H1 (cell line): Measurements from ENCODE around the gene ADK. TPM values are rescaled to one million over a fixed set of nuclear protein-coding genes. Genes with fewer than 3 reads are reported as not detected.

ENCODE experiments used
- CTCF ChIA-PET: fragments of 300-600 bp; sonication (Branson Sonifier 250); formaldehyde crosslinking; loops from one replicate; lab custom pipeline; 2021; ENCODE audit not compliant: partially characterized antibody; lab: Charles Lee
- POLR2A ChIA-PET: fragments of 300-600 bp; sonication (Branson Sonifier 250); formaldehyde crosslinking; loops from one replicate; lab custom pipeline; 2021; ENCODE audit warnings: inconsistent platforms; ENCODE audit not compliant: partially characterized antibody; lab: Charles Lee
- DNase-seq, 2 experiments: peaks; one replicate each; pipeline versions ENCODE4 v3.0.0 to v3.0.0-alpha.2; 2010 to 2022; ENCODE audit warnings: low spot score in 2 of 2, low read depth in 1 of 2, mixed read lengths in 1 of 2
- FAIRE-seq: peaks from 2 replicates; lab custom pipeline; 2011; peaks lifted over from hg19 to GRCh38; lab: Jason Lieb, UNC
- H2AFZ ChIP-seq: 2 replicates; pipeline ENCODE4 v1.8.1; 2012; ENCODE audit warnings: low read length, inconsistent platforms
- H2AK5ac ChIP-seq: 2 replicates; pipeline ENCODE4 v1.6.1; 2013; ENCODE audit warnings: low read depth, low read length
- H2BK120ac ChIP-seq: replicated peaks from 2 replicates; pipeline ENCODE3; 2013; ENCODE audit warnings: low read depth, low read length, inconsistent platforms
- H2BK12ac ChIP-seq: 2 replicates; pipeline ENCODE4 v1.6.1; 2013; ENCODE audit warnings: low read depth, low read length
- H2BK15ac ChIP-seq: 2 replicates; pipeline ENCODE4 v1.6.1; 2013; ENCODE audit warnings: low read length
- H2BK20ac ChIP-seq: 2 replicates; pipeline ENCODE4 v1.6.1; 2013; ENCODE audit warnings: low read length
- H2BK5ac ChIP-seq: 2 replicates; pipeline ENCODE4 v1.6.1; 2013; ENCODE audit warnings: low read depth, low read length
- H3K14ac ChIP-seq: 2 replicates; pipeline ENCODE4 v1.6.1; 2013; ENCODE audit warnings: inconsistent platforms; ENCODE audit not compliant: insufficient read length
- H3K18ac ChIP-seq: 2 replicates; pipeline ENCODE4 v1.6.1; 2013; ENCODE audit warnings: low read length; ENCODE audit errors: extremely low read depth
- H3K23ac ChIP-seq: 2 replicates; pipeline ENCODE4 v1.6.1; 2013; ENCODE audit warnings: inconsistent platforms; ENCODE audit not compliant: insufficient read length
- H3K23me2 ChIP-seq: 2 replicates; pipeline ENCODE4 v1.6.1; 2013; ENCODE audit warnings: low read depth, low read length
- H3K27ac ChIP-seq: 2 replicates; pipeline ENCODE4 v1.6.1; 2011; ENCODE audit warnings: low read depth, low read length, inconsistent platforms
- H3K27me3 ChIP-seq, 4 experiments: replicated peaks in 1 of 4; 1 replicate in 1 of 4; 2 replicates in 3 of 4; pipeline versions ENCODE4 v1.6.1 to v1.8.1; 2011 to 2013; ENCODE audit warnings: low read length in 3 of 4, mild to moderate bottlenecking in 3 of 4, inconsistent platforms in 2 of 4, mixed read lengths in 2 of 4, moderate library complexity in 1 of 4; ENCODE audit not compliant: control insufficient read depth in 3 of 4, insufficient read depth in 3 of 4; ENCODE audit errors: extremely low read depth in 1 of 4
- H3K36me3 ChIP-seq, 4 experiments: 2 replicates each; pipeline versions ENCODE4 v1.6.1 to v1.8.1; 2011 to 2013; ENCODE audit warnings: mild to moderate bottlenecking in 4 of 4, low read length in 3 of 4, moderate library complexity in 2 of 4, control low read depth in 1 of 4, inconsistent platforms in 1 of 4; ENCODE audit not compliant: insufficient read depth in 4 of 4, control insufficient read depth in 2 of 4
- H3K4ac ChIP-seq: replicated peaks from 2 replicates; pipeline ENCODE3; 2013; ENCODE audit warnings: low read length, low read depth, mixed read lengths, inconsistent platforms; ENCODE audit not compliant: insufficient read length
- H3K4me1 ChIP-seq, 4 experiments: replicated peaks in 1 of 4; 1 replicate in 1 of 4; 2 replicates in 3 of 4; pipeline versions ENCODE4 v1.6.1 to v1.8.1; 2011 to 2013; ENCODE audit warnings: low read length in 3 of 4, inconsistent platforms in 2 of 4, mixed read lengths in 1 of 4; ENCODE audit not compliant: insufficient read depth in 4 of 4, control insufficient read depth in 3 of 4
- H3K4me2 ChIP-seq, 2 experiments: 2 replicates each; pipeline versions ENCODE4 v1.6.1 to v1.8.1; 2011 to 2013; ENCODE audit warnings: low read depth in 2 of 2, low read length in 2 of 2, control low read depth in 1 of 2, inconsistent platforms in 1 of 2, mild to moderate bottlenecking in 1 of 2; ENCODE audit not compliant: insufficient read depth in 1 of 2
- H3K4me3 ChIP-seq, 4 experiments: fragments of 200-600, 300-600 bp in 1 of 4; sonication (generic), shearing (Covaris generic), sonication (Bioruptor Twin) in 1 of 4; 2 replicates each; pipeline versions ENCODE4 v1.5.1 to v1.8.1; 2011 to 2016; ENCODE audit warnings: low read length in 4 of 4, low read depth in 3 of 4, control low read depth in 2 of 4, inconsistent platforms in 2 of 4, mild to moderate bottlenecking in 2 of 4, mixed read lengths in 1 of 4, moderate library complexity in 1 of 4; ENCODE audit not compliant: insufficient read depth in 2 of 4; ENCODE audit errors: extremely low read depth in 1 of 4
- H3K56ac ChIP-seq: replicated peaks from 2 replicates; pipeline ENCODE3; 2013; ENCODE audit warnings: low read depth, mild to moderate bottlenecking, mixed read lengths, low read length, inconsistent platforms; ENCODE audit not compliant: insufficient read length
- H3K79me1 ChIP-seq: 2 replicates; pipeline ENCODE4 v1.6.1; 2013; ENCODE audit warnings: low read depth, low read length, control low read depth
- H3K79me2 ChIP-seq, 2 experiments: 2 replicates each; pipeline versions ENCODE4 v1.6.1 to v1.8.1; 2012 to 2013; ENCODE audit warnings: low read length in 2 of 2, mild to moderate bottlenecking in 2 of 2, inconsistent platforms in 1 of 2; ENCODE audit not compliant: insufficient read depth in 2 of 2, control insufficient read depth in 1 of 2
- H3K9ac ChIP-seq, 4 experiments: replicated peaks in 1 of 4; 1 replicate in 1 of 4; 2 replicates in 3 of 4; pipeline versions ENCODE4 v1.6.1 to v1.8.1; 2011 to 2013; ENCODE audit warnings: low read depth in 3 of 4, low read length in 3 of 4, control low read depth in 2 of 4, mild to moderate bottlenecking in 2 of 4, moderate library complexity in 2 of 4, inconsistent platforms in 1 of 4; ENCODE audit errors: extremely low read depth in 1 of 4
- H3K9me3 ChIP-seq, 2 experiments: 2 replicates each; pipeline versions ENCODE4 v1.6.1 to v1.8.1; 2012 to 2013; ENCODE audit warnings: mild to moderate bottlenecking in 2 of 2, moderate library complexity in 2 of 2, control low read depth in 1 of 2, inconsistent platforms in 1 of 2, low read depth in 1 of 2, low read length in 1 of 2, mixed read lengths in 1 of 2; ENCODE audit not compliant: insufficient read depth in 2 of 2
- H4K20me1 ChIP-seq, 2 experiments: replicated peaks in 1 of 2; 2 replicates each; pipeline versions ENCODE3 to v1.8.1; 2011 to 2013; ENCODE audit warnings: inconsistent platforms in 2 of 2, low read length in 2 of 2, mild to moderate bottlenecking in 1 of 2; ENCODE audit not compliant: insufficient read depth in 2 of 2, control insufficient read depth in 1 of 2
- H4K5ac ChIP-seq: 2 replicates; pipeline ENCODE4 v1.6.1; 2013; ENCODE audit warnings: low read length, low read depth, mixed read lengths, inconsistent platforms; ENCODE audit not compliant: insufficient read length
- H4K8ac ChIP-seq: 2 replicates; pipeline ENCODE4 v1.8.0; 2013; ENCODE audit warnings: mild to moderate bottlenecking, moderate library complexity, low read length, inconsistent platforms; ENCODE audit not compliant: insufficient read depth; ENCODE audit errors: extremely low read depth
- H4K91ac ChIP-seq: replicated peaks from 2 replicates; pipeline ENCODE3; 2013; ENCODE audit warnings: low read length, mixed read lengths, inconsistent platforms; ENCODE audit not compliant: insufficient read length
- ASH2L ChIP-seq: fragments of 200-600, 300-600 bp; sonication (generic); IDR thresholded peaks from one replicate; pipeline ENCODE4 v1.7.1; 2017; ENCODE audit warnings: low read length
- BACH1 ChIP-seq: IDR thresholded peaks from 2 replicates; pipeline ENCODE4 v1.6.1; 2012; ENCODE audit warnings: low read length, improper control_type of control experiment
- BCL11A ChIP-seq, 2 experiments: IDR thresholded peaks; one replicate each; pipeline ENCODE4 v1.6.1; 2011; ENCODE audit warnings: low read depth in 2 of 2, low read length in 2 of 2, mild to moderate bottlenecking in 2 of 2
- CBX8 ChIP-seq: fragments of 300-800, 300-1000 bp; sonication (generic); IDR thresholded peaks from 2 replicates; pipeline ENCODE4 v1.7.1; 2016; ENCODE audit warnings: low read depth, low read length, borderline replicate concordance
- CTBP2 ChIP-seq: IDR thresholded peaks from 2 replicates; pipeline ENCODE4 v1.7.0; 2011; ENCODE audit warnings: borderline replicate concordance, mild to moderate bottlenecking, moderate library complexity, mixed read lengths, low read length; ENCODE audit not compliant: insufficient read depth, insufficient read length
- EGR1 ChIP-seq: IDR thresholded peaks from 2 replicates; pipeline ENCODE4 v1.6.1; 2011; ENCODE audit warnings: low read depth, low read length, borderline replicate concordance
- EZH2 ChIP-seq: fragments of 200-600 bp; sonication (generic); IDR thresholded peaks from 2 replicates; pipeline ENCODE4 v1.7.1; 2012; ENCODE audit warnings: low read depth, mild to moderate bottlenecking, moderate library complexity, low read length, inconsistent platforms; ENCODE audit not compliant: severe bottlenecking
- GTF2F1 ChIP-seq: IDR thresholded peaks from 2 replicates; pipeline ENCODE4 v1.6.1; 2012; ENCODE audit warnings: low read depth, low read length, improper control_type of control experiment, borderline replicate concordance
- HDAC2 ChIP-seq, 2 experiments: fragments of 300-600 bp in 1 of 2; sonication (generic) in 1 of 2; IDR thresholded peaks; 2 replicates each; pipeline ENCODE4 v1.6.1; 2011 to 2012; ENCODE audit warnings: low read depth in 2 of 2, low read length in 2 of 2, mild to moderate bottlenecking in 2 of 2, moderate library complexity in 2 of 2, borderline replicate concordance in 1 of 2, inconsistent platforms in 1 of 2
- HDAC6 ChIP-seq: IDR thresholded peaks from one replicate; pipeline ENCODE4 v1.7.1; 2012; ENCODE audit warnings: low read depth, mild to moderate bottlenecking, inconsistent platforms, low read length, moderate library complexity
- NANOG ChIP-seq: IDR thresholded peaks from 2 replicates; pipeline ENCODE4 v1.6.1; 2011; ENCODE audit warnings: low read length, low read depth, mild to moderate bottlenecking, inconsistent platforms; ENCODE audit not compliant: insufficient read depth, poor library complexity, severe bottlenecking
- RFX5 ChIP-seq: IDR thresholded peaks from 2 replicates; pipeline ENCODE4 v1.6.1; 2011; ENCODE audit warnings: low read depth, low read length, improper control_type of control experiment, borderline replicate concordance
- TAF7 ChIP-seq: optimal IDR thresholded peaks from 2 replicates; pipeline ENCODE3; 2011; ENCODE audit warnings: low read depth, mild to moderate bottlenecking, inconsistent platforms, low read length, moderate library complexity, borderline replicate concordance
- YY1 ChIP-seq: IDR thresholded peaks from 2 replicates; pipeline ENCODE4 v1.6.1; 2011; ENCODE audit warnings: low read depth, mild to moderate bottlenecking, low read length
- WGBS, 2 experiments: shearing (Covaris generic) in 1 of 2; methylation state at CpG; one replicate each; pipeline versions ENCODE4 v1.1.6 to v1.1.7; 2013 to 2015; ENCODE audit warnings: low lambda C conversion rate in 2 of 2, mixed read lengths in 2 of 2, inconsistent platforms in 1 of 2, low coverage in 1 of 2, missing lambda C conversion rate in 1 of 2; ENCODE audit not compliant: insufficient replicate concordance in 2 of 2, insufficient coverage in 1 of 2, insufficient read length in 1 of 2; ENCODE audit errors: extremely low coverage in 1 of 2, missing lambda C conversion rate in 1 of 2; 5-methylcytosine and 5-hydroxymethylcytosine counted together
- polyA plus RNA-seq, 7 experiments: library from polyadenylated mRNA; depleted of rRNA in 3 of 7; stranded (reverse) in 5 of 7; unstranded in 2 of 7; fragments of >200 nt in 5 of 7; fragments of 200-250 nt in 2 of 7; gene quantifications; 1 replicate in 5 of 7; 2 replicates in 1 of 7; 4 replicates in 1 of 7; pipeline versions ENCODE4 v1.2.1 to v1.2.3, GENCODE V29; 2011 to 2013; ENCODE audit warnings: missing spikeins in 2 of 7, mixed read lengths in 2 of 7
- total RNA-seq: library from RNA; stranded (reverse); fragmentation: NEBNext Ultra II Directional; extraction: Animal tissue kit (Norgen Biotek cat#: 25700); gene quantifications from 2 replicates; pipeline ENCODE4 v1.2.1, GENCODE V29; 2021

Gene ADK
- total and polyA plus RNA-seq, 2 of the 8 experiments (the other 6 are each of a cell fraction or from before 2014, with no cell fraction given), result 12.3 to 42.4 TPM

GRCh38 chr10:74690393-74690792, 539.4 kb downstream of the ADK start:
- Histone ChIP-seq H3K9me3 (no peaks in the 10 kb centered on the region), H4K5ac (no peak overlapping the region), H3K56ac (no peak overlapping the region), H2AFZ (no peak overlapping the region), H2BK20ac (no peak overlapping the region), H3K4me3 (no peak overlapping the region), H3K27ac (no peak overlapping the region), H3K4me1 (no peaks in the 10 kb centered on the region), H3K18ac (no peak overlapping the region), H4K91ac (no peak overlapping the region), H3K36me3 (no peaks in the 10 kb centered on the region), H4K8ac (no peak overlapping the region), H3K14ac (no peak overlapping the region), H2BK120ac (no peak overlapping the region), H3K79me1 (no peaks in the 10 kb centered on the region), H2BK12ac (no peak overlapping the region), H3K9ac (no peak overlapping the region), H2BK5ac (no peak overlapping the region), H2AK5ac (no peak overlapping the region), H3K23ac (no peak overlapping the region), H3K79me2 (no peaks in the 10 kb centered on the region), H3K4ac (no peak overlapping the region), H2BK15ac (no peak overlapping the region), H4K20me1 (no peaks in the 10 kb centered on the region)
- POLR2A ChIA-PET, result no interaction called here
- no peak for FAIRE-seq
- no peak for DNase-seq
- WGBS, 2 experiments, result 96% methylated on average over 4 of the region's 4 CpGs; no CpG with 5 or more reads in 1 of the 2 experiments
- TF ChIP-seq EGR1, result no peak
- no peak for TF ChIP-seq CTBP2
- no peak for TF ChIP-seq ASH2L
- TF ChIP-seq TAF7, result no peak
- no peak for TF ChIP-seq NANOG
- TF ChIP-seq GTF2F1, result no peak
- no peak for TF ChIP-seq YY1
- no peak for TF ChIP-seq HDAC2 (IDR thresholded peaks at IDR 0.05; ENCODE audit: borderline replicate concordance in 1 of 2, low read depth in 2 of 2, low read length in 2 of 2)
- TF ChIP-seq RFX5, result no peak
- TF ChIP-seq BCL11A (IDR thresholded peaks at IDR 0.05; ENCODE audit: low read depth in 2 of 2, low read length in 2 of 2), result no peak
- no peak for TF ChIP-seq CBX8
- TF ChIP-seq EZH2, result no peak
- no peak for TF ChIP-seq HDAC6
- no peak for TF ChIP-seq BACH1
- TF ChIP-seq, all 59 proteins: peak for 0
- Histone ChIP-seq H3K23me2 (no peaks in the 10 kb centered on the region), H3K4me2 (no peak overlapping the region), H3K27me3 (no peaks in the 10 kb centered on the region)
- CTCF ChIA-PET, result interaction anchor here (0.6 kb wide), 1 partner anchor 101 kb away, joined by 4 read pairs; no protein-coding TSS in a partner anchor
